ENCODE data around the gene CACNA1H.

The CACNA1H gene

DNA sequence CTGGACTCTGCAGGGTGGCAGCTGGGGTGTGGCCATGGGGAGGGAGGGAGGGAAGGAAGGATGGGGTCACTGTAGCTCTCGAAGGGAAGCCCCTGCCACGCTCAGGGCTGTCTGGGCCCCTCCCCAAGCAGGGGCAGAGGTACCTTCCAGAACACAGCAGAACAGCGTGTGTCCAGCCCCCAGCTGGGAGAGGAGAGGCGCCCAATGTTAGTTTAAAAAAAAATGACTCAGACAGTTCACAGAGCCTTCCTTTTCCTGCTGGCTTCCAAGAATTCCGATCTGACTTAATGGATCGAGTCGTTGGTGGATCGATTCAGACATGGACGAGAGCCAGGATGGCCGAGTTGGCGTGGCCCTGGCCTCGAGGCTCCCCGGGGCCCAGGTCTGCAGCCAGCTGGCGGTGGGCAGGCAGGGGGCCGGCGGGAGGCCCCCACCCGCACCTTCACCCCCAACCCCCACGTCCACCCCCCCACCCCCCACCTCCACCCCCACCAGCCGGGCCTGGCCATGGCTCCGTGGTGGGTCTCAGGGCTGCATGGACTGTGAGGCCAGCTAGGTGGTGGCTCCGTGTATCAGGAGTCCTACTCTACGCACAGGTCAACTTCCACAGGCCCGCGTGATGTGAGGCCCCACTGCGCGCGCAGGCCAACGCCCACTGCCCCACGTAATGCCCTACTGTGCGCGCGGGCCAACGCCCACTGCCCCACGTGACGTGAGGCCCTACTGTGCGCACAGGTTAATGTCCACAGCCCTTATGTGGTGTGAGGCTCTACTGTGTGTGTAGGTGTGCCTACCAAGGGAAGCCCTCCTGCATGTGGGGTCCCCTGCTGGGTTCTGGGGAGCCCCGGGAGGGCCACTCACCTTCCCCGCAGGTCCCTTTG, 21.8 kb downstream of the CACNA1H start:
- TF ChIP-seq, protein P1, sequence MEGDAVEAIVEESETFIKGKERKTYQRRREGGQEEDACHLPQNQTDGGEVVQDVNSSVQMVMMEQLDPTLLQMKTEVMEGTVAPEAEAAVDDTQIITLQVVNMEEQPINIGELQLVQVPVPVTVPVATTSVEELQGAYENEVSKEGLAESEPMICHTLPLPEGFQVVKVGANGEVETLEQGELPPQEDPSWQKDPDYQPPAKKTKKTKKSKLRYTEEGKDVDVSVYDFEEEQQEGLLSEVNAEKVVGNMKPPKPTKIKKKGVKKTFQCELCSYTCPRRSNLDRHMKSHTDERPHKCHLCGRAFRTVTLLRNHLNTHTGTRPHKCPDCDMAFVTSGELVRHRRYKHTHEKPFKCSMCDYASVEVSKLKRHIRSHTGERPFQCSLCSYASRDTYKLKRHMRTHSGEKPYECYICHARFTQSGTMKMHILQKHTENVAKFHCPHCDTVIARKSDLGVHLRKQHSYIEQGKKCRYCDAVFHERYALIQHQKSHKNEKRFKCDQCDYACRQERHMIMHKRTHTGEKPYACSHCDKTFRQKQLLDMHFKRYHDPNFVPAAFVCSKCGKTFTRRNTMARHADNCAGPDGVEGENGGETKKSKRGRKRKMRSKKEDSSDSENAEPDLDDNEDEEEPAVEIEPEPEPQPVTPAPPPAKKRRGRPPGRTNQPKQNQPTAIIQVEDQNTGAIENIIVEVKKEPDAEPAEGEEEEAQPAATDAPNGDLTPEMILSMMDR (IDR thresholded peaks at IDR 0.05; ENCODE audit: insufficient read depth, missing control alignments): no peak
- DNase-seq (ENCODE audit: insufficient read length, low spot score) (no peak), FAIRE-seq (no peak)

DNA sequence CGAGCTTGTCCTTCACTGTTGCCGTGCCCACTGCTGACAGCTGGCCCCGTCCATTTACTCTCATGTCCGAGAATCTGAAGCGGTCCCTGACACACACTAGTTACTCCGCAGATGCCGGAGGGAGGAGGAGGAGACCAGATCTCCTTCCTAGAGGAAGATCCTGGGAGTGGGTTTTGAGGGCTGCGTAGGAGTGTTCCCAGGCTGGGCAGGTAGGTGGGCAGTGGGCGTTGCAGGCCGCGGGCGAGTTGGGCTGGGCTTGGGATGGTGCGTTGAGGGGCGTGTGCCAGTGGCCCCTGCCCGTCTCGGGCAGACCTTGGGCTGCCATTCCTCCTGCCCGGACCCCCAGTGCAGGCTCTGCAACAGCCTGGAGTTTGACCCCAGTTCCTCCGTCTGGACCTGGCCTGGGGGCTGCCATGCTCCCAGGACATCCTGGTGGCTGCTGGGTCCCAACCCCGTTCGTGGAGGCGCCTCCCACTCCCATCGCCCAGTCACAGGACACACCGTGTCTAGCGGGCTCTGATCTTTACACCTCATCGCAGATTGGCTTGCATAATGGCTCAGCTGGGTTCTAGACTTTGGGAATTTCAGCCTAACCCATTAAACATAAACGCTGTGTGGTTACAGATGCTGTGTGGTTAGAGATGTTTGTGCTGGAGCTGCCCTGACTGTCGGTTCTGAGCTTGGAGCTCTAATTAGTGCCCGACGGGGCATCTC, 22.8 kb downstream of the CACNA1H start:
- DNase-seq (ENCODE audit: insufficient read length, low spot score) (no peak), FAIRE-seq (no peak)
- TF ChIP-seq, protein P1 (IDR thresholded peaks at IDR 0.05; ENCODE audit: insufficient read depth, missing control alignments): no peak

DNA sequence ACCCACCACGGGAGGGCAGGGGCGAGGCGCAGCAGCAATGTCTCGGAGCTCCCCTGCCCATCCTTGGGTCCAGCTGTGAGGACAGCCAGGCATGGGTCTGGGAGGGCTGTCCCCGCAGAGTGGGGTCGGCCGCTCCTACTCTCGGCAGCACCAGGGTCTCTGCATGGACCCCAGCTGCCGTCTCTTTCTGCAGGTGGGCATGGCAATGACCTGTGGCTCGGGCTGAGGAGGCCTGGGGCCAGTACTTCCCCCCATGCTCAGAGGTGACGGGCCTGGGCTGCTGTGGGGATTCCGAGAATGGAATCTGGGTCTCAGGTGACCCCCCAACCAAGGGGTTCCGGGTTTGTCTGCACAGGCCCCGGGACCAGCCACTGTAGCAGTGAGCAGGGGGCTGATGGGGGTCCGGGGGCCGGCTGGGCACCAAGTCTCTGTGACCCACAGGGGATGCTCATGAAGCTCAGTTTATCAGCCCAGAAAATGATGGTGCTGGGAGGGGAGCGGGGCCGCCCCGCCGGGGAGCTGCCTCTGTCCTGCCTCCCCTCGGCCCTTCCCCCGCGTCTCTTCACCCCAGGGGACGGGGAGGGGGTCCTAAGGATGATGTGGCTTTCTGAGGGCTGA, 23.5 kb downstream of the CACNA1H start:
- FAIRE-seq (no peak), DNase-seq (ENCODE audit: insufficient read length, low spot score) (no peak)
- TF ChIP-seq, protein P1 (IDR thresholded peaks at IDR 0.05; ENCODE audit: insufficient read depth, missing control alignments): no peak

DNA sequence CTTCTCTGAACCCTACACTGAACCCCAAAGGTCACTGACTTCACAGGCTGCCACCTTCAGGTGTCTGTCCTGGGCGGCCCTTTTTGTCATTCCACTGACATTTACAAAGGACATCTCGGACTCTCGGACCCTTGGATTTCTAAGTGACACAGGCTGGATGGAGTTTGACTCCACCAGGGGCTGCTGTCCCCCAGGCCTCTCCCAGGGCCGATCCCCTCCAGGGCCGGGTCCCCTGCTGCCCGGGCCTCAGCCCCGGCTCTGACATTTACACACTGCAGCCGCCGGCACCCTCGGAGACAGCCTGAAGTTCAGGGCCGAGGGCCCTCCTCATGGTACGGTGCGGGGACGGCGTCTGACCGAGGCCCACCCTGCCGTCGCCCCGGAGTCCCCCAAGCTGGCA, 24.1 kb downstream of the CACNA1H start:
- TF ChIP-seq, protein P1 (IDR thresholded peaks at IDR 0.05; ENCODE audit: insufficient read depth, missing control alignments): no peak
- DNase-seq (ENCODE audit: insufficient read length, low spot score): no peak
- no peak for FAIRE-seq

DNA sequence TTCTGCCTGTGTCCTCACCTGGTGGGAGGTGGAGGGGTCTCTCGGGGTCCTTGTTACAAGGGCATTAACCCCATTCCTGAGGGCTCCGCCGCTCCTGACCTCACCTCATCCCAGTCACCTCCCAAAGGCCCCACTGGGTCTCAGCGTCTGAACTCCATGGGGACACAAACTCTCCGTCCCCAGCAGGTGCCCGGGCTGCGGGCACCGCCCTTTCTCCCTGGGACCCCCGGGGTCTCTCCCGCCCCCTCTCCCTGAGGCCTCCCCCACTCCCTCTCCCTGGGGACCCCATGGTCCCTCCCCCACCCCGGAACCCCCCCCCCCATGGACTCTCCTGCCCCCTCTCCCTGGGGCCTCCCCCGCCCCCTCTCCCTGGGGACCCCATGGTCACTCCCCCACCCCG, 24.8 kb downstream of the CACNA1H start:
- no peak for FAIRE-seq
- TF ChIP-seq, protein P1 (IDR thresholded peaks at IDR 0.05; ENCODE audit: insufficient read depth, missing control alignments): no peak
- DNase-seq (ENCODE audit: insufficient read length, low spot score): no peak

DNA sequence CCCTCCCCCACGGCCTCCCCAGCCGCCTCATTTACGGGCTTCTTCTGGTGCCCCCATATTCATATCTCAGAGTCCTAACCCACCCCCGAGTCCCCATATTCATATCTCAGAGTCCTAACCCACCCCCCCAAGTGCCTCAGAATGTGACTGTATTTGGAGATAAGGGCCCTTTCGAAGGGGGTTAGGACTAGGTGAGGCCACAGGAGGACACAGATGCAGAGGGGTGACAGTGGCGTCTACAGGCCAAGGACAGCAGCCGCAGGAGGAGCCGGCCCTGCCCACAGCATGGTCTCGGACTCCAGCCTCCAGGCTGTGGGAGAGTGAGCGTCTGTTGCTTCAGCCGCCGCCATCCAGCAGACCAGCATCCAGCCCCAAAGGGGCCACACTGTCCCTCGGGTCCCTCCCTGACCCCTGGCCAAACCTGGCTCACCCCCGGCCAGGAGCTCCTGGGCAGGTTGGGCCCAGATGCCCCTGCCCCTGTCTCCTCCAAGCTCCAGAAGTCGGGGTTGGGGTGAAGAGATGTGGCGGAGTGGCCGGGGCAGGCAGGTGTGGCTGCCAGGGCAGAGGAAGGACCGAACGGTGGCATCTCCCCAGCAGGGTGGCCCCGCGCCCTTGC, 25.5 kb downstream of the CACNA1H start:
- no peak for DNase-seq (ENCODE audit: insufficient read length, low spot score)
- FAIRE-seq: no peak
- TF ChIP-seq, protein P1 (IDR thresholded peaks at IDR 0.05; ENCODE audit: insufficient read depth, missing control alignments): no peak

All from D721Med (cell line).